Stomach (tissue), 4 donors: ENCODE data around the gene KCNA10.

Experiments
- CTCF ChIP-seq, 7 experiments: fragments of 450-650 bp in 4 of 7; fragments of 200-600 bp in 3 of 7; sonication (generic) in 3 of 7; IDR thresholded peaks; one replicate each; pipeline ENCODE4 v1.5.1; 2016 to 2019; ENCODE audit warnings: antibody characterized with exemption in 7 of 7, control low read depth in 2 of 7, mild to moderate bottlenecking in 1 of 7
- POLR2A ChIP-seq, 4 donors: fragments of 450-650 bp; IDR thresholded peaks; one replicate each; pipeline ENCODE4 v1.6.1; 2016; ENCODE audit warnings: antibody characterized with exemption in 4 of 4, control low read depth in 2 of 4, mild to moderate bottlenecking in 1 of 4, moderate library complexity in 1 of 4

DNA sequence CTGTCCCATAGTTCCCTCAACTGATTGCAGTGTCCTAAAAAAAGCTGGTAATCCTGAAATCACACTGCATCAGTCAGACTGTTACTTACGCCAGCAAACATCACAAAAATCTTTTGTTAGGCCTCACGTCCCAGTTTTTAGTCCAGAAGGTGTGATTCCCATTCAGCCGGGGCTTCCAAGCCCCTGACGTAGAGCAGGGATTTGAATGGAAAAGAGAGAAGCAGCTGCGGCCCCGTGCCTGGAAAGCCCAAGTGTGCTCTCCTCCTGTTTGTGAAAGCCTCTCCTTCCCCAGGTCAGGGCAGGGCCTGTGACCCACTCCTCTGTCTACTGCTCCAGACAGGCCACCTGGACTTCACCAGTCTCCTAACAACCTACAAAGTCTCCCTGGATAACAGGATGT lies 20.7 kb downstream of the KCNA10 start:
- no peak for TF ChIP-seq CTCF (IDR thresholded peaks at IDR 0.05)
- no peak for TF ChIP-seq POLR2A (IDR thresholded peaks at IDR 0.05)
